Activated CD4-positive, alpha-beta T cell treated with anti-CD3 and anti-CD28 coated beads, Interleukin-2, Interleukin-6, amounts not matched to agents 100 ng/mL and 50 ng/mL, durations not matched to agents 16 hours and 8 hours (primary cell): ENCODE results near the gene SLC6A8.
"Not testable (repeated sequence)": the region's sequence is repeated elsewhere in the genome, so short reads cannot be mapped to it uniquely, and the experiment has no call there.

Experiments
- DNase-seq: peaks from one replicate; pipeline ENCODE4 v3.0.0-alpha.2; 2020

The SLC6A8 gene

DNA sequence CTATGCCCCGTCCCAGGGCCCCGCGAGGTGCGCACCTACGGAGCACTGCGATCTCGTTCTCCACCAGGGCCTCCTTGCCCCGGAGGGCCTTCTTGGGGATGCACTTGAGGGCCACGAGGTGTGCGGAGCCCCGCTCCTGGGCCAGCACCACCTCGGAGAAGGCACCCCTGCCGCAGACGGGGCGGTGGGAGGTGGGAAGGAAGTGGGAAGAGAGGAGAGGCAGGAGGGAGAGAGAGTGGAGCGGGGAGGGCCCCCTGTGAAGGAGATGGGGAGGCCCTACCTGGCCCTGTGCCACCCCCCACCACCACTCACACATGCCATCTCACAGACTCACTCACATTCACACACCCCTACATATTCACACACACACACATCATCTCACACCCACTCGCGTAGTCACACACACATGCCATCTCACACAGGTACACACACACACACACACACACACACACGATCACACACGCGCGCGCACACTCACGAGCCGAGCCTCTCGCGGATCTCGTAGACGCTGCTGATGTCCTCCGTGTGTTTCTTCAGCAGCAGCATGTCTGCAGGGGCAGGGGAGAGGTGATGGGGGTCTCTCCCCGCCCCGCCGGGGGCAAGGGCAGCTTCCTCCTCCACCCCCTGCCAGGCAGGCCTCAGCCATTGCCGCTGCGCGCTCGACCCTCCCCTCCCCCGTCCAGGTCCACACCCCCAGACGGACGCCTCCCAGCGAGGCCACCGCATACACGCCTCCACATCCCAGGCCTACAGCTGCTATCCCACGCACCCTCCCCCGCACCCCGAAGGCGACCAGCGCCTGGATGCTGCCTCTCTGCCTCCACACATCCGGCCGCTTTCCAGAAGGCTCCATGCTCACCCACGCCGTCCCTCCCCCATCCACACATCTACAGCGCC, 14.9 kb upstream of the SLC6A8 start:
- DNase-seq: no peak

DNA sequence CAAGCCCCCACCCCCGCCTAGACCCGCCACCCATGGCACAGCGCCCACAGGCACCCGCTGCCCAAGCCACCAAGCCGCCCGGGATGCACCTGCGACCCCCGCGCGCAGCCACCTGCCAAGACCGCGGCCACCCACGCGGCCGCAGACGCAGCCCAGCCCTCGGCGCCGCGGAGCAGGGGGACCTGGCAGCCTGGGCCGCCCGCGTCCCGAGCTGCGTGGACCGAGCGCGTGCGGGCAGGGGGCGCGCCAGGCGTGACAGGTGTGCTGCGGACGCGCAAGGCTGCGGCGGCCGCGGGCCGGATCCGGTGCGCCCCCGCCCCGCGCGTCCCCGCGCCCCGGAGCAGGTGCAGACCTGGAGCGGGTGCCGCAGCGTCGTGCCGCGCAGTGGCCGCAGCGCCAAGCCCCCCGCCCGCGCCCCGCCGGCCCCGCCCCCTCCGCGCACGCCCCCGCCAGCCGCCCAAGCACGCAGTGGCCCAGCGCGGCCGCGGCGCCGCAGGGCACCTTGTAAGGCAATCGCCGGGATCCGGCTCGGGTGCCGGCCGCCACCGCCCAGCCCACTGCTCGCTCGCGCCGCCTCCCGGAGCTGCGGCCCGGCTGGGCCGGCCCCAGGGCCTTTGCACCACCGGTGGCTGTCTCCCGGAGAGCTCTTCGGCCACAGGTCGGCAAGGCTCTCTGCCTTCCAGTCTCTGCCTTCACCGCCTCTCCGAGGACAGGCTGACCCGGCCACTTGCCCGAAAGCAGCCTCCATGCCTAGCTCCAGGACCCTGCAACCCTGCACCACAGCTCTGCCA, 14.1 kb upstream of the SLC6A8 start, which contains the start of gene PNCK:
Gene PNCK, minus strand, starts transcription at position 386 of the 791 bp plus-strand sequence. CDS start 737 bp downstream, outside the sequence.
- DNase-seq: no peak

DNA sequence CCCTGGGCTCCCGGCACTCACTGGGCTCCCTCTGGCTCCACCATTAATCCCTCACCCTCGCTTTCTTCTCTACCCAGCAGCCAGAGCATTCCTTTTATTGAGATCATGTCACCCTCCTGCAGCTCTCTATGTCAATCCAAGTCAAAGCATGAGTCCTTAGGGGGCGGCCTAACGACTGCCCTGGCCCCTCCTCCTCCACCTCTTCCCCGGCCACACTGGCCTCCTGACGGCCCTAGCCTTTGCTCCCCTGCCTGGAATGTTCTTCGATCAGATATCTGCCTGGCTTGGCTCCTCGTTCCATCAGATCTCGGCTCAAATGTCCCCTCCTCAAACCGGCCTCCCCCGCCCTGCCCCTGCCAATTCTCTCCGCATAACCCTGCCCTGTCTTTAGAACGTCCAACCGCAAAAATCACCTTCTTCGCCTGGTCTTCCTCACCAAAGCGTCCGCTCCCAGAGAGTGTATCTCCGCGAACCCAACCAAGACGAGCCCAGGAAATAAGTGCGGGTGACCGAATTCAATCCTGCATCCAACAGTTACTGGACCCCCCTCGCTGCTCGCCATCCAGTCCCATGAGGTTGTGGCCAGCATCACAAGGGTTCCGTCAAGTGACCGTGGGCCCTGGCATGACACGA, 13.4 kb upstream of the SLC6A8 start:
- DNase-seq: no peak

DNA sequence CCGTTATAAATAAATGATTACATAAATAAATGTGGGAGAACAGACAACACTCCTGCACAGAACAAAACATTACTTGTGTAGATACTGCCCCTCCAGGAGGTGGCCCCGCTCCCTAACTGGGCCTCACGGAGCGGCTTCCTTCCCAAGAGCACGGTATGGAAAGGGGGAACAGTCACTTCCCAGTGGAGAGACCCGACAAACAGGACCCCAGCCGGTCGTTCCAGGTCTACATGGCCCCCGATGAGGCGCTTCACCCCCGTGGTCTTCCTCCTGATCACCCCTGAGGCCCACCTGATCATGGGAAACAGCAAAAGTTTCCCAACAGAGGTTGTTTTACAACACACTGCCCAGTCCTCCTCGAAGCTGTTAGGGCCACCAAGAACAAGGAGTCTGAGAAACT, 6.6 kb upstream of the SLC6A8 start:
- no peak for DNase-seq

DNA sequence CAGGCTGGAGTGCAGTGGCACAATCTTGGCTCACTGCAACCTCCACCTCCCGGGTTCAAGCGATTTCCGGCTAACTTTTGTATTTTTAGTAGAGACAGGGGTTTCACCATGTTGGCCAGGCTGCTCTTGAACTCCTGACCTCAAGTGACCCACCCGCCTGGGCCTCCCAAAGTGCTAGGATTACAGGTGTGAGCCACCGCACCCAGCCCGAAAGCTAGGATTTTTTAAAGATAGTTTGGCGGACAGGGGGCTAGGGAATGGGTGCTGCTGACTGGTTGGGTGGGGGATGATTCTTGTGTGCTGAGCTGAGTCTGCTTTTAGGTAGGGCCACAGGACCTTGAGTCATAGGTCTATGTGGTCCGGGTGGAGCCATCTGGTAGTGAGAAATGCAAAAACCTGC, 4.2 kb upstream of the SLC6A8 start:
- DNase-seq: not testable (repeated sequence)

DNA sequence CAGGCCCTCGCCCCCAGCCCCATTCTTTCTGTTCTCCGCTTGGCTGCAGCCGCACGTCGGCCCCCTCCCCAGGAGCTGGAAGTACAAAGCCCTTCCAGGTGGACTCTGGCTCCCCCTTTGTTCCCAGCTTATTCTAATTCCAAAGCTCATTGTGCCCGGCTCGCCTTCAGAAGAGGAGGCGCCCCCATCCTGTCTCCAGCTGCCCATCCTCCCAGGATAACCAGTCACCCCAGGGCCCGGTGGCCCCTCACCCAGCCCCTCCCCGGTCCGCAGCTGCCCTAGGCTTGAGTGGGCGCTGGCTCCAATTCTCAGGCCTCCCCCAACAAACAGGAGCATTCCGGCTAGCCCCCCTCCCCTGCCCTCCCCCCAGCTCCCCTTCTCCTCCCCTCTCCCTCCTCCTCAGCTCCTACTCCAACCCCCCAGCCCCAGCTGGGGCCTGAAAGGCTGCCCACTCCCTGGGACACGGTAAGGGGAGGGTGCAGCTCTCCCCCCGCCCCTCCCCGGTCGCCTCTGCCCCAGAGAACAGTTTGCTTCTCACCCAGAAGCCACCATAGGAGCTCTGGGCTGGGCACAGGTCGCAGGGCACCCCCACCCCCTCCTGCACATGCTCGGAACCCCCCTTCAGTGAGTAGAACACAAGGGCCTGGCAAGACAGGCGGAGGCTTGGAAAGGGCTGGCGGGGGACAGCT, 3.1 kb upstream of the SLC6A8 start:
- DNase-seq: no peak

DNA sequence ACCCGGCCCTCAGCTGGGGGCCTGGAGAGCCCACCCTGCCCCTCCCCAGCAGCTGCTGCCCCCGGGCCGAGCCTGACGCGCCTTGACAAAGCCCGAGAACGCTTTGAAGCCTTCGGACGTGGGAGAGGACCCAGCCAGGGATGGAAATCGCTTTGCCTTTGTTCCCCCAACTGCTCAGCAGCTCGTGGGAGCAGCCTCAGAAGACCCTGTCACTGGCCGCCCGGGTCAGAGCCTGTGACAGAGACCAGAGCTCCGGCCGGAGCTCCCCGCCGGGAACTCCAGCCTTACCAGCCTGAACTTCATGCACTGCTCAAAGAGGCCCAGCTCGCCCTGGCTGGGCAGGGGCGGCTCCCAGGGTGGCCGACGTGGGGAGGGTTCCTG, 2.6 kb upstream of the SLC6A8 start:
- DNase-seq: no peak

DNA sequence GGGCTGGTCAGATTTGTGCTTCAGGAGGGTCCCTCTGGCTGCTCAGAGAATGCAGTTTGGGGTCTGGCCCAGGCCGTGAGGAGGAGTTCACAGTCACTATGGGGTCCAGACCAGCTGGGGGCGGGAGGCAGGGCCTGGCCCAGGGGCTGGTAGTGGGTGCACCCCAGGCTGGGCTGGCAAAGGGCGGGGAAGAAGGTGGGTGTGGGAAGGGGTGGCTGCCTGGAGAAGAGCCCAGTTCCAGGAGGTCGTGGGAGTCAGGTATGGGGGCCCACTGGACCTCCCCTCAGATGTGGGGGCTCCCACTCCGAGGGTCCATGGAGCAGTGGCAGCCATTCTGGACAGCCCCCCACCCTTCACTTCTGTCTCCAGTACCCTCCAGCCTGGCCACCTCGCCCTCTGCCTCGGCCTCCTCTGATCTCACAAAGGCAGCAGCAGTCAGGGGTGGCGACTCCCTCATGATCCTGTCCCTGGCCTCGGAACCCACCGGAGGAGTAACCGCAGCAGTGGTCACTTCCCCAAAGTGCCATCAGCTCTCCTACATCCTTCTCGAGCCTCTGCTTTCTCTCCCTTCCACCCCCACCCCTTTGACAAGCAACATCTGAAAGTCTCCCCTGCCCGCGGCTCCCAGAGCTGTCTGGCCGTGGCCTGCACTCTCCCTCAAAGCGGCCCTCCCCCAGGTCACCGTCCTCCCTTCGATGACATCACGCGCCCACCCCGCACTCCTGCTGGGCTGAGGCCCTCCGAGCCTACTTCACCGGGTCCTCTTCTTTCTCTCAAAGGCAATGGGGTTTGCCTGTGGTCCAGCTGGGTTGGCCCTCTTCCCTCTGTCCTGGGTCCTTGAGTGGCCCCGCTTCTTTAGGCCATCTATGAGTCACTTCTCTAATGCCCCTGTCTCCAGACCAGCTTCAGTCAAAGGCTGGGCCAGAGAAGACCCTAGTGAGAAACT, 1.7 kb upstream of the SLC6A8 start:
- DNase-seq: no peak

DNA sequence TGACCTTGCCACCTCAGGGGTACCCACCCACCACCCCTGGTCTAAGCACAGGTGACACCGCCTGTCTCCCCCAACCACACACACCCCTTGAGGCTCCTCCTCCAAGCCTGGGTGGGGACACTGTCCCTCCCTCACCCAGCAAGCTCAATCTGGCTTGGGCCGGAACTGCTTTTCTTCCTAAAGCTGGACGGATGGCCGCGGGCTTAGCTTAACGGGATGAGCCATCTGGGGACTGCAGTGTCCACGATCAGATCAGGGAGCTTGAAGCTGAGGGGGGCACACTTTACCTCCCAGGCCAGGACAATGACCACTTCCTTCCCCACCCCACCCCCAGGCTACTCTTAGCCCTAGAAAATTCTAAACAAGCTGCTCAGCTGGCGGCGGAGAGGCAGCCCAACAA, 1.0 kb upstream of the SLC6A8 start:
- DNase-seq: no peak

DNA sequence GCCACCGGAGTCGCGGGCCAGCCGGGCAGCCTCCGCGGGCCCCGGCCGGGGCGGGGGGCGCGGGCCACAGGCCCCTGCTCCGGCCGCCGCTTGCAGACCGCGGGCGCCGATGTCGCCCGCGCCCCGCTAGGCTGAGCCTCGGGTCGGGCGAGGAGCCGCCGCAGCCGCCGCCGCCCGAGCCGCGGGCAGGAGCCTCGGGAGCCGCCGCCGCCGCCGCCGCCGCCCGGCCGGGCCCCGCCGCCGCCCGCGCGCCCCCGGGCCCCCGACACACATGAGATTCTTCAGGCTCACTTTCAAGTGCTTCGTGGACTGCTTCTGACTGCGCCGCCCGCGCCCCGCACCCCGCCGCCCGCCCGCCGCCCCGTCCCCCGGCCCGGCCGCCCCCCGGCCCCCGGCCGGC, 345 bp downstream of the SLC6A8 start:
- DNase-seq: no peak

DNA sequence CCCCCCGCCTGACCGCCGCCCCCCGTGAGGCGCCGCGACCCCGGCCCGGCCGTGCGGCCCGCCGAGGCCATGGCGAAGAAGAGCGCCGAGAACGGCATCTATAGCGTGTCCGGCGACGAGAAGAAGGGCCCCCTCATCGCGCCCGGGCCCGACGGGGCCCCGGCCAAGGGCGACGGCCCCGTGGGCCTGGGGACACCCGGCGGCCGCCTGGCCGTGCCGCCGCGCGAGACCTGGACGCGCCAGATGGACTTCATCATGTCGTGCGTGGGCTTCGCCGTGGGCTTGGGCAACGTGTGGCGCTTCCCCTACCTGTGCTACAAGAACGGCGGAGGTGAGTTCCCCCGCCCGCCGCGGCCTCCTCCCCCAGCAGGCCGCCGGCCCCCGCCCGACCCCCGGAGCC, 780 bp downstream of the SLC6A8 start:
- no peak for DNase-seq

DNA sequence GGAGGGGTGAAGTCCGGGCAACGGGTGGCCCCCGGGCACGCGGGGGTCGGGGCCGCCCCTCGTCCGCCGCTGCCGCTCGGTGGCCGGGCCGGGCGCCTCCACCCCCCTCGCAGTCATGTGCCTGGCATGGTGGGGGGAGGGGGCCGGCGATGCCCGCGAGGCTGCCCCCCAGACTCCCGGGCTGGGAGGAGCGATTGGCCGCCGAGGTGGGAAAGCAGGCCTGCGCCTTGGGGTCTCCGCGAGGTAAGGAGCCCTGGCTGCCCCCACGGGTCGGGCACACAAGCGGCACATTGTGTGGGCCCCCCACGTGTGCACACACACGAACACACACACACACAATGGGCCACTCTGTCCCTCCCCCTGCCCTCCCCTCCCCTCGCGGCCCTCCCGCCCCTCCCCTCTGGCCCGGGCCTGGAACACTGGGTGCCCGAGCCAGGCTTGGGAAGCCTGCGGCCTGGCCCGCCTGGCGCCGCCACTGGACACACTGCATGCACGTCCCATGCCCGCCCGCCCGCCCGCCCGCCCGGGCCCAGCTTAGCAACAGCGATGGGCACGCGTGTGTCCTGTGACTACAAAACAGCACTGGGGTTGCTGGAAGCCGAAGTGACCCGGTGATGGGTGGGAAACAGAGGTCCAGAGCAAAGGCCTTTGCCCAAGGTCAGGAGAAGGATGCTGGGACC, 1.3 kb downstream of the SLC6A8 start:
- DNase-seq: no peak

DNA sequence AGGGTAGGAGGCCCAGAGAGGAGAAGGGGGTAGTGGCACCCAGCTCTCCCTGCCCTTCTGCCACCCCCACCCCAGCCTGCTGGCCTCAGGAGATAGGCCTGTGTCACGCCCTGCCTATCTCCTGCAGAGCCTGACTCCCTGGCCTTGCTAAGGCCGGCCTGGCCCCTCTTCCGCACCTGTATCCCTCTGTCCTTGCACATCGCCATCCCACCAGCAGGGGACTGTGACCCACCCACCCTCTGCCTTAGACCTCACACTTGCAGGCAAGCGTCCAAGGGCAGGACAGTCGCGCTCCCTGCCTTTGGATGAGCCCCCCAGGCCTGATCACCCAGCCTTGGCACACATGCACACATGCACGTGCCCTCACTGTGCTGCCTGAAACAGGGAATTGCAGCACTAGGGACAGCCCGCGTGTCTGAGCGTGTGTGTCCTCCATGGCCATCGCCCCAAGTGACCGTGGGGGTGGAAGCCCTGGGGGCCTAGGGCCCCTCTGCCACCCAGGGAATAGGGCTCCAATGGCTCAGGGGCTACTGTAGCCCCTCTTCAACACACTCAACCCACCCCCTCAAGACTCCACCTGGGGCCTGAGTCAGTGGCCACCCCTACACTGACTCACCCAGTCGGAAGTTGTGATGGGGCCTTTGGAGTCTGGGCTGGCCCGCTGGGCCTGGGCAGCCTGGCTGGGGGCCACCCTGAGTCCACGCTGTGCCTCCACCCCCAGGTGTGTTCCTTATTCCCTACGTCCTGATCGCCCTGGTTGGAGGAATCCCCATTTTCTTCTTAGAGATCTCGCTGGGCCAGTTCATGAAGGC, 2.1 kb downstream of the SLC6A8 start:
- DNase-seq: no peak

DNA sequence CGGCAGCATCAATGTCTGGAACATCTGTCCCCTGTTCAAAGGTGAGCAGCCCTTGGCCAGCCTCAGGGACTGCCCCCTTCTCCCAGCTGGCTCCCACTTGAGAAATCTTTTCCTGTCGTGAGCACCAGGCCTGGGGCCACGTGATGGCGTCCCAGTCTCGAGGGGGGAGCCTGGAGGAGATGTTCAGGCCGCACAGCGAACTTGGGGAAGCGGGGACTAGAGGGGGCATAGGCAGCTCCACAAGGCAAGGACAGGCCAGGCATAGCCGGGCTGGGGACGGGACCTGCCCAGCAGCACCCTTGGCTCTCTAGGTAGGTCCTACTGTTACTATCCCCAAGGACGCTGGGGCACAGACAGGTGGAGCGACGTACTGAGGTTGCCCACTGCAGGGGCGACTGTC, 2.7 kb downstream of the SLC6A8 start:
- no peak for DNase-seq

DNA sequence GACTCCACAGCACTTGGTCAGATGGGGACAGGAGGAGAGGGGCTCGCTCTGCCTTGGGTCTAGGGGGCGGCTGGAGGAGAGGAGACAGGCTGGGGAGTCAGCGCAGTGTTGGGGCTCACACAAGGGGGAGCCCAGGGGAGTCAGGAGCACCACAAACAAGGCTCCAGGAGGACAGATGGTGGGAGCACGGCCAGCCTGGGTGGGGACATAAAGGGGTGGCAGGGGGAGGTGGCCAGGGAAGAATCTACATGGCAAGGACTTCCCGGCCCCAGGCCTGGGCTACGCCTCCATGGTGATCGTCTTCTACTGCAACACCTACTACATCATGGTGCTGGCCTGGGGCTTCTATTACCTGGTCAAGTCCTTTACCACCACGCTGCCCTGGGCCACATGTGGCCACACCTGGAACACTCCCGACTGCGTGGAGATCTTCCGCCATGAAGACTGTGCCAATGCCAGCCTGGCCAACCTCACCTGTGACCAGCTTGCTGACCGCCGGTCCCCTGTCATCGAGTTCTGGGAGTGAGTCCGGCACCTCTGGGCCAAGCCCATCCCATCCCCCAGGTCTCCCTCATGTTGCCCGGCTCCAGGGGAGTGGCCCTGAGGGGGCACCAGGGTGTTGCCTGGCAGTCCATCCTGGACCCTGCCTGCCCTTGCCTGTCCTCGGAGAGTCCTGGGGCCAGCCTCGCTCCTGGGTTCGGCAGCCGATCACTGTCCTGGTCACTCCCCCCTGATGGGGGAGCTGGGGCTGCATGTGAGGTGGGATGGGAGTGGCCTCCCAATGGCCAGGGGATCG, 3.5 kb downstream of the SLC6A8 start:
- DNase-seq: not testable (repeated sequence)

DNA sequence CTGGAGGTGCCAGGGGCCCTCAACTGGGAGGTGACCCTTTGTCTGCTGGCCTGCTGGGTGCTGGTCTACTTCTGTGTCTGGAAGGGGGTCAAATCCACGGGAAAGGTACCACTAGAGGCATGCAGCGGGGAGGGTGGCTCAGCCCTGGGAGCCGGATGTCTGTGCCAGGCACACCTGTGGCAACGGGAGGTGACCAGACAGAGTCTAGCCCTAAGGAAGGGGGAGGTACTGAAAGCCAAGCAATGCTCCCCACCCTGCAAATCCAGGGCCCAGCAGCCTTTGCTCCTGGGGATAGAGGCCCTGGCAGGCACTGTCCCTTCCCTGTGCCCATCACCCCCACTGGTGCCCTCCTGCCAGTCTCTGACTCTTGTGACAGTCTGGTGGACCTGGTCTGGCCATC, 4.3 kb downstream of the SLC6A8 start:
- DNase-seq: no peak

DNA sequence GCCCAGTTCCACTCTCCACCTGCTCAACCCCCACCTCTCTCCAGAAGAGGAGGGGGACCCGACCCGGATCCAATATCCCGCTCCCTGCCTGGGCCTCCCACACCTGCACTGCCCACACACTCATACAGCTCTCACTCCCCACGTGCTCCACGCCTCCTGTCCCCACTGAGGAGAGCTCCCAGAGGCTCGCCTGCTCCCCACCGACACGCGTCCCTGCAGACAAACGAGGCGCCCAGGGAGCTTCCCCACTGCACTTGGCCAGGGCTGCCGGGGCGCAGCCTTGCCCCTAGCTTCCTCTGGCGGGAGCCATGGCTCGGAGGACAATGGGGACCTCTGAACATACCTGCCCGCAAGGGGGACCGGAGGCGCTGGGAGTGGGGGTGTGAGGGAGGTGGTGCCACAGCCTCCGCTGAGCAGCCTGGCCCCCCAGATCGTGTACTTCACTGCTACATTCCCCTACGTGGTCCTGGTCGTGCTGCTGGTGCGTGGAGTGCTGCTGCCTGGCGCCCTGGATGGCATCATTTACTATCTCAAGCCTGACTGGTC, 5.0 kb downstream of the SLC6A8 start:
- no peak for DNase-seq

DNA sequence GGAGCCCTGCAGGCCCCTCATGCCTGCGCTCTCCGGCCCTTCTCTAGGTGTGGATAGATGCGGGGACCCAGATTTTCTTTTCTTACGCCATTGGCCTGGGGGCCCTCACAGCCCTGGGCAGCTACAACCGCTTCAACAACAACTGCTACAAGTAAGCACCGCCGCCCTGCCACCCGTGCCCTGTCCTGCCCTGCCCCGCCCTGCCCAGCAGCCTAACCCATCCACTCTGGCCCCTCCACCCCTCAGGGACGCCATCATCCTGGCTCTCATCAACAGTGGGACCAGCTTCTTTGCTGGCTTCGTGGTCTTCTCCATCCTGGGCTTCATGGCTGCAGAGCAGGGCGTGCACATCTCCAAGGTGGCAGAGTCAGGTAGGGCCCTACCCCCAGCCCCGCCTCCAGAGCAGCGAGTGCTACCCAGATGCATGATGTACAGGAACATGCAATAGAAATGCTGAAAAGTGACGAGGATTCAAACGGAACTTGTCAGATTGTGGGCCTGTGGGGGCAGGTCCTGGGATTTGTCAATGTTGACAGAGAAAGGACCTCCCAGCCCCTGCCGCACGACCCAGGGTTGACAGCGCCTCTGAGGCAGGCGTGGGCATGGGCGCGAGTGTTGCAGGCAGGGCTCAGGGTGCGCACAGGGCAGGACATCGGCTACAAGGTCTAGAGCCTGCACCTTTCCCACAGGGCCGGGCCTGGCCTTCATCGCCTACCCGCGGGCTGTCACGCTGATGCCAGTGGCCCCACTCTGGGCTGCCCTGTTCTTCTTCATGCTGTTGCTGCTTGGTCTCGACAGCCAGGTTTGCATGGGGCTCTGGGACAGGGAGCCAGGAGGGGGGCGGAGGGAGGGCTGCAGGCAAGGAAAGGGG, 5.7 kb downstream of the SLC6A8 start:
- DNase-seq: no peak
